HUES64 (cell line): Measurements from ENCODE around the gene GJB5.
"Not testable (repeated sequence)": the region's sequence is repeated elsewhere in the genome, so short reads cannot be mapped to it uniquely, and the experiment has no call there.

ENCODE experiments used
- H3K27ac ChIP-seq: 2 replicates; pipeline ENCODE4 v1.7.0; 2013; ENCODE audit warnings: low read depth, low read length, inconsistent platforms
- H3K27me3 ChIP-seq: 2 replicates; pipeline ENCODE4 v1.6.1; 2013; ENCODE audit warnings: mild to moderate bottlenecking, low read length; ENCODE audit not compliant: insufficient read depth
- H3K36me3 ChIP-seq: 2 replicates; pipeline ENCODE4 v1.6.1; 2013; ENCODE audit warnings: mild to moderate bottlenecking, low read length; ENCODE audit not compliant: insufficient read depth
- H3K4me1 ChIP-seq: 2 replicates; pipeline ENCODE4 v1.6.1; 2013; ENCODE audit warnings: mild to moderate bottlenecking, low read length, moderate library complexity; ENCODE audit not compliant: insufficient read depth
- H3K4me3 ChIP-seq: 2 replicates; pipeline ENCODE4 v1.5.1; 2013; ENCODE audit warnings: mild to moderate bottlenecking, low read length, moderate library complexity
- H3K9ac ChIP-seq: 2 replicates; pipeline ENCODE4 v1.6.1; 2013; ENCODE audit warnings: mild to moderate bottlenecking, low read depth, low read length
- H3K9me3 ChIP-seq: 2 replicates; pipeline ENCODE4 v1.6.1; 2013; ENCODE audit warnings: low read depth, low read length; ENCODE audit not compliant: insufficient read depth
- WGBS: fragments of 150-250, 120-280 bp; methylation state at CpG from one replicate; pipeline ENCODE4 v1.1.7; 2013; ENCODE audit warnings: missing lambda C conversion rate; 5-methylcytosine and 5-hydroxymethylcytosine counted together

Gene GJB5

DNA sequence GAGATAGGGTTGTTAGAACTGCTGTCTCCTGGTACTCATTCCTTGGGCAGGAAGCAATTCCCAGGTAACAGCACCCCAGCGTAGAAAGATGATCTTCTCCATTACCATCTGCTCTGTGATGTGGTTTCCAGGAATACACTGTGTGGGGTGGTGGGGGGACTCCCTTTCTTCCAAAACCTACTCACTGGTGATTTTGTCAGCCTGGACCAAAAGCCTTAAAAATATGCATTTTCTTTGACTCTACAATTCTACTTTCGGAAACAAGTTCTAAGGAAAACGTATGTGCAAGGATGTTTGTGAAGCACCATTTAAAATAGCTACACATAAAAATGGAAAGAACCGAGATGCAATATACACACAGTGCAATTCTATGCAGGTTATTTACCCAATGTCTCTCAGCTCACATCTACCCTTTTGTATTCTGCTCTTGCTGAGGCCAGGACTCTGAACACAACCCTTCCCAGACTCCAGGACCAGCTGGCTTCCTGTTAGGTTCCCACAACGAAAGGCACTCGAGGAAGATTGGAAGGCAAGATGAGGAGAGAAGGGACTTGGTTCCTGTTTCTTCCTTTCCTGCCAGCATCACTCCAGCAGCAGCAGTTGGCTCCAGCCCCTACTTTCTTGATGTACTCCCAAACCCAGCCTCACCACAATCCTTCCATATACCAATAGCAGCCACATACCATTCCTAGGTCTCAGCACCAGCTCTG is 33.0 kb upstream of the GJB5 start:
- Histone ChIP-seq H3K9ac (no peak overlapping the region), H3K27ac (no peak overlapping the region), H3K9me3 (no peaks in the 10 kb centered on the region), H3K27me3 (0 out of 2 replicates have a peak, but pooled peaks cover 3% of the 10 kb centered on the region), H3K4me1 (no peaks in the 10 kb centered on the region), H3K4me3 (no peak overlapping the region), H3K36me3 (no peaks in the 10 kb centered on the region)
- WGBS = 87% methylated on average over 3 of the region's 6 CpGs

DNA sequence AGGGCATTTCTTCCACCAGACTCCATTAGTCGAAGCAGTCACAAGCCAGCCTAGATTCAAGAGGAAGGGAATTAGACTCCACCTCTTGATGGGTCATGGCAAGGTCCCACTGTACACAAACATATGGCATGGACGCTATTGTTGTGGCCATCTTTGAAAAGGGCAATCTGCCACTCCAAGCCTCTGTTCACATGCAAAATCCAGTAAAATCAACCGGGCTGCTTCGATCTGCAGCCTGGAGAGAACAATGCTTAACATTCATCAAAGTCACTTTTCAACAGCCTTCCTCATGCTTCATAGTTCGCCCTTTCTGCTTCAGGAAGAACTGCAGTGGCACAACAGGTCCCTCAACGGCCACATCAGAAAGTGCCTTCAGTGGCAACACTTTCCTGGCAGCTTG is 28.0 kb upstream of the GJB5 start:
- 91% methylated on average over 6 of the region's 6 CpGs for WGBS
- no peaks in the 10 kb centered on the region for H3K4me1 ChIP-seq
- H3K27me3 ChIP-seq = no peaks in the 10 kb centered on the region
- H3K9ac ChIP-seq = no peak overlapping the region
- no peak overlapping the region for H3K4me3 ChIP-seq
- H3K27ac ChIP-seq = no peak overlapping the region
- no peaks in the 10 kb centered on the region for H3K9me3 ChIP-seq
- H3K36me3 ChIP-seq = no peaks in the 10 kb centered on the region

DNA sequence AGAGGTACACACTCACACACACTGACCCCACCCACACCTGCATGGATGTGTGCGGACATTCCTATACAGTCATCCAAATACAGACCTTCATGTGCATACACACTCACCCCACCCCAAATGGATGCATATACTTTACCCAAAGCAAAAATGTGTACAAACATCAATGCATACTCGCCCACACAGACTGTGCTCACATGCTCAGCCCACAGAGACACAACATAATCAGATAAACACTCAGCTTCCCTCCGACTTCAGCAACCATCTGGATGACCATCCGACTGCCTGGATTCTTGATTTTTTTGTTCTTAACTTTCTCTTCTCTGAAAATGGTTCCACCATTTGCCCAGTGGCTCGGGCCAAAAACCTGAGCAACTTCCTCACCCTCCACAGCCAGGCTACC is 24.4 kb upstream of the GJB5 start:
- no peak overlapping the region for H3K27ac ChIP-seq
- no peaks in the 10 kb centered on the region for H3K27me3 ChIP-seq
- WGBS = 90% methylated on average over 5 of the region's 5 CpGs
- no peaks in the 10 kb centered on the region for H3K4me1 ChIP-seq
- H3K36me3 ChIP-seq = no peaks in the 10 kb centered on the region
- H3K9me3 ChIP-seq = no peaks in the 10 kb centered on the region
- H3K4me3 ChIP-seq = no peak overlapping the region
- H3K9ac ChIP-seq = no peak overlapping the region

DNA sequence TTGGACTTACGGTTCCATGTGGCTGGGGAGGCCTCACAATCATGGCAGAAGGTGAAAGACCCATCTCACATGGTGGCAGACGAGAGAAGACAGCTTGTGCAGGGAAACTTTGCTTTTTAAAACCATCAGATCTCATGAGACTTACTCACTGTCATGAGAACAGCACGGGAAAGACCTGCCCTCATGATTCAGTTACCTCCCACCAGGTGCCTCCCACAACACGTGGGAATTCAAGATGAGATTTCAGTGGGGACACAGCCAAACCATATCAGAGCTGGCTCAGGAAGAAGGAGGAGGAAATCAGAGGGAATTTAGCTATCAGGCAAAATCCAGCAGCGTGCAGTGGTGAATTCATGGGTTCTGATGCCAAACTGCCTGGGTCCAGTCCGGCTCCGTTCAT is 22.0 kb upstream of the GJB5 start:
- 90% methylated on average over 7 of the region's 7 CpGs for WGBS
- H3K27ac ChIP-seq, H3K4me1 ChIP-seq, H3K9ac ChIP-seq, H3K4me3 ChIP-seq, H3K36me3 ChIP-seq, H3K9me3 ChIP-seq, H3K27me3 ChIP-seq: not testable (repeated sequence)

DNA sequence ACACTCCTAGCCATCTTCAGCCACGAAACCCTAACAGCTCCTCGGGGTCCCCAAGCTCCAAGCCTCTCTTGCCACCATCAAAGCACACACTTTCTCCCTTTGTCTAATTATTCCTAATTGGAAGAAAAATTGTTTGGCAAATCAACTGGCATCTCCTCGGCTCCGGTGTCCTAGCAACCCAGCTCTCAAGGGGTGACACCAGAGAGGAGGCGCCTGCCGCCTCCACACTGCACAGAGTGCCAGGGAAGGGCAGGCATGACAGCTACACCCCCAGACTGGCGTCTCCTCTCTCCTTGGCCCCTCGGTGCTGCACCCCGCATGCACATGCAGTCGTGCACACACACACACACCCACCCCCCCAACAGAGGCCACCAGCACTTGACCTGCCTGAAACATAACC is 18.2 kb upstream of the GJB5 start:
- Histone ChIP-seq H3K27me3 (peaks cover 4% of the 10 kb centered on the region; the same call in 1 of the 2 replicates), H3K9ac (no peak overlapping the region), H3K27ac (no peak overlapping the region), H3K9me3 (no peaks in the 10 kb centered on the region), H3K4me3 (no peak overlapping the region), H3K4me1 (peaks cover 4% of the 10 kb centered on the region; the same call in 1 of the 2 replicates), H3K36me3 (no peaks in the 10 kb centered on the region)
- WGBS = 87% methylated on average over 10 of the region's 10 CpGs

DNA sequence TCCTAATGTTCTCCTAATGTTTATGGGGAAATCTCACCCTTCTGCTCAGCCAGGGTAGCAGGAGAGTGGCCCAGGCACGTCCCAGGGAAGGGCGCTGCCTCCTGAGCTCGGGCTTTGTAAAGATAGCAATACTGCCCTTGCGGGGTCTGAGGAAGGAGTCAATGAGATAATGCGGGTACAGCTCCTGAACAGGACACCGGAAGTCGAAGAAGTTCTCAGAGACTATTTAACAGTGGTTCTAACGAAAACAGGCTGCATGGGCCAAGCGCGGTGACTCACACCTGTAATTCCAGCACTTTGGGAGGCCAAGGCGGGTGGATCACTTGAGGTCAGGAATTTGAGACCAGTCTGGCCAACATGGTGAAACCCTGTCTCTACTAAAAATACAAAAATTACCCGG is 17.6 kb upstream of the GJB5 start:
- H3K9me3 ChIP-seq, H3K27ac ChIP-seq, H3K4me1 ChIP-seq, H3K9ac ChIP-seq, H3K4me3 ChIP-seq, H3K36me3 ChIP-seq, H3K27me3 ChIP-seq: not testable (repeated sequence)
- WGBS = 93% methylated on average over 12 of the region's 12 CpGs

DNA sequence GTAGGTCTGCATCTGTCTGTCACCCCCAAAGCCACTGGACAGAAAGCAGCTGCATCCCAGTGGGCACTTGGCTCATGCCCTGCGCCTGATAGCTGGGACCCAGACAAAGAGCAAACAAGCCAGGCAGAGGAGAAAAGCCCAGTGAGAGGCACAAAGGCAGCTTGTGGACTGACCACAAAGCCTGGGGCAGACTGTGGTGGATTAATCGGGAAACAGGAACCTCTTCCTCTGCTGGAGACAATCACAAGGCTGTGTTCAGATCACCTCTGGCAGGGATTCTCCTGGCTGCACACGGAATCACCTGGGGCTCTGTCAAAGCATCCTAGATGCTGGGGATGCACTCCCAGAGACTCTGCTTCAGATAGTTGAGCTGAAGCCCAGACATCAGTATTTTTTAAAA is 15.2 kb upstream of the GJB5 start:
- Histone ChIP-seq H3K4me3 (no peak overlapping the region), H3K4me1 (peaks cover 4% of the 10 kb centered on the region; the same call in 1 of the 2 replicates), H3K36me3 (no peaks in the 10 kb centered on the region), H3K9ac (no peak overlapping the region), H3K27me3 (peaks cover 13% of the 10 kb centered on the region), H3K9me3 (no peaks in the 10 kb centered on the region), H3K27ac (no peak overlapping the region)
- 79% methylated on average over 3 of the region's 3 CpGs for WGBS

DNA sequence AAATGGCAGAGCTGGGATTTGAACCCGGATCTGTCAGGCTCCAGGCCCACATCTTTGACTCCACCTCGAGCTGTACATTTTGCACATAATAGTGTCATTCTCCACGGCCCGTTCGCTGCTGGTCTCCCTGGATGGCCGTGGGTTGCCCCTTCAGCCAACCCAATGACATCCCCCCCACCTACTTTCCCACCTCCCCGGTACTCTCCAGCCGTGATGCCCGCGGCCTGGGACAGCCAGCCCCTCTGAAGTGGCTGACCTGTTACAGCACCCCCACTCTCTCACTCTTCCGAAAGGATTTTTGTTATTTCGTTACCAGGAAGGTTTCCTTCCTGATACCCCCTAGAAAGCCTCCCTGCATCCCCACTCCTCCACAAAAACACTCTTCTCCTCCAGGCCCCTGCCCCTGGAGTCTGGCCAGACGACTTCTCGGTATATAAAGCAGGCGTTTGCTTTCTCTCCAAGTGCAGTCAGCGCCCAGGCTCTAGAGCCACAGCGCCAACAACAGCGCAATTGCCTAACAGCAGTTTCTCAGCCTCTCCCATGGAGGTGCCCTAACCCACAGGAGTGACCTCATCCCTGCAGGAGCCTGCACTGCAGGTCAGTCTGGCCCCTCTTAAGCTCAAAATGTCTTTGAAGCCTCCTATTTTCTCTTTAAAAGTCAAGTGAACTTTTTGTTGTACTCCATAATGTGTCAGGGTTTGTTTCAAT is 14.5 kb upstream of the GJB5 start:
- WGBS = 64% methylated on average over 18 of the region's 18 CpGs
- Histone ChIP-seq H3K4me3 (no peak overlapping the region), H3K9me3 (no peaks in the 10 kb centered on the region), H3K4me1 (peaks cover 4% of the 10 kb centered on the region; the same call in 1 of the 2 replicates), H3K9ac (no peak overlapping the region), H3K36me3 (no peaks in the 10 kb centered on the region), H3K27me3 (peaks cover 13% of the 10 kb centered on the region), H3K27ac (no peak overlapping the region)

DNA sequence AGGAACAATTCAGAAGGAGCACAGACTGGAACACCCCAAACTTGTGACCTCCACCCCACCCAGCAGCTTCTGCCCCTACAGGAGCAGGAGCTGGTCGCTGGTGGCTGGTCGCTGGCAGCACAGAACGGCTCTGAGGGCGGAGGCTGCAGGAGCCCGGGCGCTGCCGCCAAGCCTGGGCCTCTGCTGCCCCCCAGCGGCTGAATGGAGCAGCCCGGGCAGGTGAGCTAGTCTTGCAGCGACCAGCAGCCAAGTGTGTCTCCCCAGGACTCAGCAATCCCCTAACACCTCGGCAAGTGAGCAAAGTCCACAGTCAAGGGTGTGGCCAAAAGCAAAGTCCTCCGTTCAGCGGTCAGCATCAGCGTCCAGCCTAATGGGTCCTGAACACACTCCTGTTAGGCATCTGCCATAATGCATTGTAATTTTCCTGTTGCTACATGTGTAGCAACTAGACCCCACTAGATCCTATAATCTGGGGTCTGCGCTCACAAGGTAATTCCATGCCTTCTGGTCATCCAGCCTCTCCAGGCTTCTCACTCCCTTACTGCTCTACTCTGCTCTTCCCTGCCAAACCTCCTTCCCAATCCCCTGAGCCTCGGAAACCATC is 12.1 kb upstream of the GJB5 start:
- Histone ChIP-seq H3K27ac (no peak overlapping the region), H3K4me3 (no peak overlapping the region), H3K9ac (no peak overlapping the region)

DNA sequence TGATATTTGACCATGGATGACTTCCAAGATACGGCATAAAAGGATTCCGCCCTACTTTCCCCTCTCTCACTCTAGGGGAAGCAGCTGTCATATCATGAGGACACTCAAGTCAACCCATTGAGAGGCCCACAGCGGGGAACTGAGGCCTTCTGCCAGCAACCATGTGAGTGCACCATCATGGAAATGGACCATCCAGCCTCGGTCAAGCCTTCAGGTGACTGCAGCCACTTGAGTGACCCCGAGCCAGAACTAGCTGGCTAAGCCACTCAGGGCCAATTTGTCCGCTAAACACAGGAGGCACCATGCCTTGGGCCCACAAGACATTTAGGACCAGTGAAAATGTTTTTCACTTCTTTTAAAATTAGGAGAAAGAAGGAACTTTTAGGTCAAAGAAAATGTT is 11.1 kb upstream of the GJB5 start:
- H3K4me1 ChIP-seq = peaks cover 4% of the 10 kb centered on the region; the same call in 1 of the 2 replicates
- WGBS = 92% methylated on average over 6 of the region's 6 CpGs
- no peak overlapping the region for H3K9ac ChIP-seq
- H3K27me3 ChIP-seq = peaks cover 13% of the 10 kb centered on the region
- no peaks in the 10 kb centered on the region for H3K9me3 ChIP-seq
- H3K27ac ChIP-seq = no peak overlapping the region
- no peaks in the 10 kb centered on the region for H3K36me3 ChIP-seq
- H3K4me3 ChIP-seq = no peak overlapping the region

More for the DNA sequence above, 12.1 kb upstream of the GJB5 start:
- H3K36me3 ChIP-seq = no peaks in the 10 kb centered on the region
- no peaks in the 10 kb centered on the region for H3K9me3 ChIP-seq
- 15% methylated on average over 16 of the region's 16 CpGs for WGBS
- peaks cover 4% of the 10 kb centered on the region; the same call in 1 of the 2 replicates for H3K4me1 ChIP-seq
- peaks cover 13% of the 10 kb centered on the region for H3K27me3 ChIP-seq

DNA sequence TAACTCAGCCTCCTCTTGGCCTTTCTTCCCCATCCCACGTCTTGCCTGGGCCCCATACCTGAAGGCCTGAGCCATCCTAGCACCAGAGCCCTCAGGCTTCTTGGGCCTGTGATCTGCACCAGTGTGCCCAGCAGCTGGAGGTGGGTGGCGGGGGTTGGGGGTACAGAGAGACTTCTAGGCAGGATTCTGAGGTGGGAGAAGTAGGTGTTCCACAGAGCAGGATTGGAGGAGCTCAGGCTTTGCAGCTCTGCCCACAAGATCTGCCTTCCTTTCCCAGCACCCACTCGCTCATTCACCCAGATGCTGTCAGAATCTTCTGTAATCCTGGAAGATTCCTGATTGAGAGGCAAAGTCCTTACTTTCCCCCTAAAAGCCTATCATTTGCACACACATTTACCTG is 10.0 kb upstream of the GJB5 start:
- WGBS = 88% methylated on average over 3 of the region's 3 CpGs
- H3K9me3 ChIP-seq = no peaks in the 10 kb centered on the region
- no peak overlapping the region for H3K4me3 ChIP-seq
- peaks cover 6% of the 10 kb centered on the region for H3K4me1 ChIP-seq
- H3K9ac ChIP-seq = no peak overlapping the region
- H3K27ac ChIP-seq = no peak overlapping the region
- H3K36me3 ChIP-seq = no peaks in the 10 kb centered on the region
- H3K27me3 ChIP-seq = peaks cover 13% of the 10 kb centered on the region
